GM19351 (cell line): Measurements from ENCODE around the gene CHRNA10.

Source experiments
- ATAC-seq: cut with Tn5 transposase; IDR thresholded peaks from one replicate; pipeline ENCODE4 v1.9.1; 2021; ENCODE audit warnings: mild to moderate bottlenecking, moderate library complexity; ENCODE audit not compliant: unreplicated experiment

The CHRNA10 gene

GRCh38 chr11:3637201-3637600 is 34.0 kb downstream of the CHRNA10 start:
- no peak for ATAC-seq

- no peak for ATAC-seq
Measured at GRCh38 chr11:3635641-3636375, 35.4 kb downstream of the CHRNA10 start.

GRCh38 chr11:3632070-3632660 is 39.0 kb downstream of the CHRNA10 start:
- ATAC-seq, result no peak

GRCh38 chr11:3631331-3631730 is 39.9 kb downstream of the CHRNA10 start:
- ATAC-seq, result no peak

GRCh38 chr11:3627291-3627690 is 43.9 kb downstream of the CHRNA10 start:
- ATAC-seq, result no peak

- no peak for ATAC-seq
Measured at GRCh38 chr11:3626250-3626960, 44.8 kb downstream of the CHRNA10 start.

- no peak for ATAC-seq
Measured at GRCh38 chr11:3623767-3624458, 47.3 kb downstream of the CHRNA10 start.

GRCh38 chr11:3623121-3623520 is 48.1 kb downstream of the CHRNA10 start:
- ATAC-seq, result no peak

- no peak for ATAC-seq
Measured at GRCh38 chr11:3622521-3622920, 48.7 kb downstream of the CHRNA10 start.

- ATAC-seq, result no peak
Measured at GRCh38 chr11:3617990-3618389, 53.2 kb downstream of the CHRNA10 start.

- ATAC-seq, result no peak
Measured at GRCh38 chr11:3616721-3617460, 54.3 kb downstream of the CHRNA10 start.

- ATAC-seq, result no peak
Measured at GRCh38 chr11:3615998-3616397, 55.2 kb downstream of the CHRNA10 start.
